ENCODE measurements around the gene DMXL2.

Gene DMXL2

GRCh38 chr15:51470512-51470911 is 152.1 kb downstream of the DMXL2 start:
- no peak overlapping the region for H3K23ac ChIP-seq (ENCODE audit: low read depth, low read length, poor library complexity)
- DNase-seq (ENCODE audit: low spot score) = no peak
- H3K27me3 ChIP-seq (ENCODE audit: control insufficient read depth in 3 of 3, insufficient read depth in 3 of 3, low read depth in 1 of 3, low read length in 3 of 3) = no peaks in the 10 kb centered on the region
- no peak overlapping the region for H3K18ac ChIP-seq (ENCODE audit: low read length)
- no peak overlapping the region for H2BK12ac ChIP-seq (ENCODE audit: low read length)
- H4K8ac ChIP-seq (ENCODE audit: low read depth, low read length) = no peak overlapping the region
- H3K4ac ChIP-seq (ENCODE audit: low read length) = no peak overlapping the region
- no peak overlapping the region for H2BK120ac ChIP-seq (ENCODE audit: low read depth, low read length)
- H2AFZ ChIP-seq (ENCODE audit: low read length) = no peak overlapping the region
- H3K4me3 ChIP-seq (ENCODE audit: low read length in 2 of 2) = no peak overlapping the region
- no peaks in the 10 kb centered on the region for H3K79me1 ChIP-seq (ENCODE audit: low read depth, low read length)
- no peak overlapping the region for H3K14ac ChIP-seq (ENCODE audit: low read length)
- WGBS, 2 donors (ENCODE audit: extremely low coverage in 2 of 2, insufficient read length in 2 of 2, insufficient replicate concordance in 1 of 2) = no CpG with 5 or more reads among the region's 5 CpGs
- H3K4me1 ChIP-seq (ENCODE audit: control insufficient read depth in 2 of 2, insufficient read depth in 1 of 2, low read depth in 1 of 2, low read length in 2 of 2) = no peaks in the 10 kb centered on the region
- H2BK5ac ChIP-seq (ENCODE audit: low read length) = no peak overlapping the region
- H3K9ac ChIP-seq (ENCODE audit: low read depth, low read length, poor library complexity) = no peak overlapping the region
- H4K91ac ChIP-seq (ENCODE audit: low read depth, low read length, poor library complexity) = no peak overlapping the region
- no peak overlapping the region for H2AK5ac ChIP-seq (ENCODE audit: low read depth, low read length)
- H2BK15ac ChIP-seq (ENCODE audit: low read length) = no peak overlapping the region
- H3K36me3 ChIP-seq (replicated peaks in 1 of 2; ENCODE audit: control insufficient read depth in 2 of 2, insufficient read depth in 2 of 2, low read length in 2 of 2) = peaks cover 3 to 24% of the 10 kb centered on the region in 2 donors
- H3K4me2 ChIP-seq (ENCODE audit: insufficient read depth, low read length, poor library complexity, severe bottlenecking) = no peak overlapping the region
- H3K9me3 ChIP-seq (replicated peaks in 1 of 2; ENCODE audit: control insufficient read depth in 2 of 2, insufficient read depth in 1 of 2, low read depth in 1 of 2, low read length in 2 of 2) = no peaks in the 10 kb centered on the region
- no peak overlapping the region for H3K27ac ChIP-seq (replicated peaks; ENCODE audit: low read length)

DNA sequence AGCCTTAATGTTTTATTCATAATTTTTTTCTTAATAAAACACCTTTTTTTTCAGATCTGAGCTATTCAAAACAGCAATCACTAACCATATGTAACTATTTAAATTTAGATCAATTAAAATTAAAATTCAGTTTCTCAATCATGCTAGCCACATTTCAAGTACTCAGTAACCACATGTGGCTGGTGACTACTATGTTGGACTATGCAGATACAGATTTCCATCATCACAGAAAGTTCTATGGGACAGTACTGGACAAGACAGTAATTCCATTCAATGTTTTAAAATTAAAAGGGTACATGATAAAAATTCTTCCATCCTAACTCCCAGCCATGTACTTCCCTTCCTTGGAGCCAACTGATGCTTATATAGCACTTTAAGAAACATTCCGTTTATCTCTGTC is 161.8 kb downstream of the DMXL2 start:
- no peak overlapping the region for H2AFZ ChIP-seq (ENCODE audit: low read length)
- H3K14ac ChIP-seq (ENCODE audit: low read length) = no peak overlapping the region
- H3K9me3 ChIP-seq (replicated peaks in 1 of 2; ENCODE audit: control insufficient read depth in 2 of 2, insufficient read depth in 1 of 2, low read depth in 1 of 2, low read length in 2 of 2) = no peaks in the 10 kb centered on the region
- no peak overlapping the region for H2BK15ac ChIP-seq (ENCODE audit: low read length)
- peaks cover 3 to 49% of the 10 kb centered on the region in 2 donors for H3K36me3 ChIP-seq (replicated peaks in 1 of 2; ENCODE audit: control insufficient read depth in 2 of 2, insufficient read depth in 2 of 2, low read length in 2 of 2)
- no peak overlapping the region for H3K4me3 ChIP-seq (ENCODE audit: low read length in 2 of 2)
- no peak overlapping the region for H2BK12ac ChIP-seq (ENCODE audit: low read length)
- no peak overlapping the region for H2BK5ac ChIP-seq (ENCODE audit: low read length)
- H4K91ac ChIP-seq (ENCODE audit: low read depth, low read length, poor library complexity) = no peak overlapping the region
- H3K4me1 ChIP-seq (ENCODE audit: control insufficient read depth in 2 of 2, insufficient read depth in 1 of 2, low read depth in 1 of 2, low read length in 2 of 2) = peaks cover 0 to 2% of the 10 kb centered on the region in 2 donors
- no peak overlapping the region for H3K18ac ChIP-seq (ENCODE audit: low read length)
- H3K79me1 ChIP-seq (ENCODE audit: low read depth, low read length) = no peaks in the 10 kb centered on the region
- H4K8ac ChIP-seq (ENCODE audit: low read depth, low read length) = no peak overlapping the region
- no peak overlapping the region for H3K4me2 ChIP-seq (ENCODE audit: insufficient read depth, low read length, poor library complexity, severe bottlenecking)
- H2AK5ac ChIP-seq (ENCODE audit: low read depth, low read length) = no peak overlapping the region
- H3K27ac ChIP-seq (replicated peaks; ENCODE audit: low read length) = no peak overlapping the region
- H3K4ac ChIP-seq (ENCODE audit: low read length) = no peak overlapping the region
- no peak overlapping the region for H3K9ac ChIP-seq (ENCODE audit: low read depth, low read length, poor library complexity)
- H2BK120ac ChIP-seq (ENCODE audit: low read depth, low read length) = no peak overlapping the region
- WGBS, 2 donors (ENCODE audit: extremely low coverage in 2 of 2, insufficient read length in 2 of 2, insufficient replicate concordance in 1 of 2) = no CpG with 5 or more reads among the region's 1 CpG
- no peak for DNase-seq (ENCODE audit: low spot score)
- no peak overlapping the region for H3K23ac ChIP-seq (ENCODE audit: low read depth, low read length, poor library complexity)
- H3K27me3 ChIP-seq (ENCODE audit: control insufficient read depth in 3 of 3, insufficient read depth in 3 of 3, low read depth in 1 of 3, low read length in 3 of 3) = no peaks in the 10 kb centered on the region

DNA sequence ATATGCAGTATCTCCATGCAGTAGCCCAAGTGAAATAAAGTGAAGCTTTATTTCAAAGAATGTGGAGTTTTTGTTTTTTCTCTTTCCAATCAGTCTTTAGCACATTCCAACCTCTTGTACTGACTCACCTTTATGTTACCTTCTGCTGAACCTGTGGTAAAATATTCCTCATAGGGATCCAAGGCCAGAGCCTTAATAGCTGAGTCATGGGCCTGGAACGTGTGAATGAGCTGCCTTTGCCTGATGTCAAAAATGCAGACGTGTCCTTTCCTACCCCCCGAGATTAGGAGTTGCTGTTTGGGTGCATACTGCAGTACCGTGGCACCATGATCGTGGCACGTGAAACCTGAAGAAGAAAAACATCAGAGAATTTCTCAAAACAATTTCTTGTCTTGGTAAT is 172.6 kb downstream of the DMXL2 start:
- Histone ChIP-seq H3K4me3 (ENCODE audit: low read length in 2 of 2) (no peak overlapping the region), H3K9ac (ENCODE audit: low read depth, low read length, poor library complexity) (no peak overlapping the region), H3K36me3 (replicated peaks in 1 of 2; ENCODE audit: control insufficient read depth in 2 of 2, insufficient read depth in 2 of 2, low read length in 2 of 2) (peaks cover 6 to 59% of the 10 kb centered on the region in 2 donors), H2BK120ac (ENCODE audit: low read depth, low read length) (no peak overlapping the region), H3K4ac (ENCODE audit: low read length) (no peak overlapping the region), H3K79me1 (ENCODE audit: low read depth, low read length) (no peaks in the 10 kb centered on the region), H2BK15ac (ENCODE audit: low read length) (no peak overlapping the region), H3K4me1 (ENCODE audit: control insufficient read depth in 2 of 2, insufficient read depth in 1 of 2, low read depth in 1 of 2, low read length in 2 of 2) (no peaks in the 10 kb centered on the region), H4K91ac (ENCODE audit: low read depth, low read length, poor library complexity) (no peak overlapping the region), H2AFZ (ENCODE audit: low read length) (no peak overlapping the region), H3K27ac (replicated peaks; ENCODE audit: low read length) (no peak overlapping the region), H3K14ac (ENCODE audit: low read length) (no peak overlapping the region), H3K18ac (ENCODE audit: low read length) (no peak overlapping the region), H2AK5ac (ENCODE audit: low read depth, low read length) (no peak overlapping the region), H2BK12ac (ENCODE audit: low read length) (no peak overlapping the region), H2BK5ac (ENCODE audit: low read length) (no peak overlapping the region), H3K9me3 (replicated peaks in 1 of 2; ENCODE audit: control insufficient read depth in 2 of 2, insufficient read depth in 1 of 2, low read depth in 1 of 2, low read length in 2 of 2) (peaks cover 0 to 2% of the 10 kb centered on the region in 2 donors), H3K27me3 (ENCODE audit: control insufficient read depth in 3 of 3, insufficient read depth in 3 of 3, low read depth in 1 of 3, low read length in 3 of 3) (no peaks in the 10 kb centered on the region), H3K4me2 (ENCODE audit: insufficient read depth, low read length, poor library complexity, severe bottlenecking) (no peak overlapping the region), H4K8ac (ENCODE audit: low read depth, low read length) (no peak overlapping the region), H3K23ac (ENCODE audit: low read depth, low read length, poor library complexity) (no peak overlapping the region)
- no peak for DNase-seq (ENCODE audit: low spot score)
- no CpG with 5 or more reads among the region's 6 CpGs for WGBS, 2 donors (ENCODE audit: extremely low coverage in 2 of 2, insufficient read length in 2 of 2, insufficient replicate concordance in 1 of 2)

DNA sequence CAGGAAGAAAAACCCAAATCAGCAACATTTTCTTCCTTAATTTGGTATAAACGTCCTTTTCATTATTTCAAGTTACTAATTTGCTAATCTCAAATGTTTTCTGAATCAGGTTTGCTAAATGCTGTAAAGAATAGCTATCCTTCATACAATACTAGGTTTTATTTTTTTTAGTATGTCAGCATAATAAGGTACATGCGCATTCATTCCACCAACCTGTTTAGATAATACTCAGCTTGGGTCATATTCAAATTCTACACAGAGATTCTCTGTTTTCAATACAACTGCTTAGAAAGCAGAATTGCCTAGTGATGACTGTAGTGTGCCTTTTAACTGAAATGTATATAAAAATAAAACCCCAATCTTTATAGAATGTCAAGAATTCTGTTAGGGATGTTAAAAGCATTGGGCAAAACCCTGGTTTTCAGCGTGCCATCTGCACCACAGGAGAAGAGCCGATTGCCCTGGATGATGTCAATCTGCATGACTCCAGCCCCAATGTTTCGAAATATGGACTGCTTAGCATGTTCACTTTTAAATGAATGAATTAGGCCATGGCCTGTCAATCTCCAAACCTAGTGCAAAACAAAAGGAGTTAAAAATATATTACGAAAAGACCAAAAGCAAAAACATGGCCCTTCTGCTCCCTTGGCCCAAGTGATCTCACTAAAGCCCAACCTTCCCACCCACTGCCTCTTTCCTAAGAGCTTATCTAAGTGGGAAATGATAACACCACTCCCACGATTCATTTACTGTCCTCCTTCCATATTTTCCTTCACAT is 173.8 kb downstream of the DMXL2 start:
- Histone ChIP-seq H3K9me3 (replicated peaks in 1 of 2; ENCODE audit: control insufficient read depth in 2 of 2, insufficient read depth in 1 of 2, low read depth in 1 of 2, low read length in 2 of 2) (peaks cover 0 to 2% of the 10 kb centered on the region in 2 donors), H2BK5ac (ENCODE audit: low read length) (no peak overlapping the region), H2BK120ac (ENCODE audit: low read depth, low read length) (no peak overlapping the region), H3K79me1 (ENCODE audit: low read depth, low read length) (no peaks in the 10 kb centered on the region), H3K27me3 (ENCODE audit: control insufficient read depth in 3 of 3, insufficient read depth in 3 of 3, low read depth in 1 of 3, low read length in 3 of 3) (no peaks in the 10 kb centered on the region), H3K4me2 (ENCODE audit: insufficient read depth, low read length, poor library complexity, severe bottlenecking) (no peak overlapping the region), H2BK12ac (ENCODE audit: low read length) (no peak overlapping the region), H4K91ac (ENCODE audit: low read depth, low read length, poor library complexity) (no peak overlapping the region), H3K4me3 (ENCODE audit: low read length in 2 of 2) (no peak overlapping the region), H3K18ac (ENCODE audit: low read length) (no peak overlapping the region), H3K14ac (ENCODE audit: low read length) (no peak overlapping the region), H3K9ac (ENCODE audit: low read depth, low read length, poor library complexity) (no peak overlapping the region), H2BK15ac (ENCODE audit: low read length) (no peak overlapping the region), H3K36me3 (replicated peaks in 1 of 2; ENCODE audit: control insufficient read depth in 2 of 2, insufficient read depth in 2 of 2, low read length in 2 of 2) (peaks cover 4 to 51% of the 10 kb centered on the region in 2 donors), H3K27ac (replicated peaks; ENCODE audit: low read length) (no peak overlapping the region), H2AK5ac (ENCODE audit: low read depth, low read length) (no peak overlapping the region), H2AFZ (ENCODE audit: low read length) (no peak overlapping the region), H3K4ac (ENCODE audit: low read length) (no peak overlapping the region), H4K8ac (ENCODE audit: low read depth, low read length) (no peak overlapping the region), H3K23ac (ENCODE audit: low read depth, low read length, poor library complexity) (no peak overlapping the region), H3K4me1 (ENCODE audit: control insufficient read depth in 2 of 2, insufficient read depth in 1 of 2, low read depth in 1 of 2, low read length in 2 of 2) (no peaks in the 10 kb centered on the region)
- no CpG with 5 or more reads among the region's 7 CpGs for WGBS, 2 donors (ENCODE audit: extremely low coverage in 2 of 2, insufficient read length in 2 of 2, insufficient replicate concordance in 1 of 2)
- DNase-seq (ENCODE audit: low spot score) = no peak
